IMR-90 (cell line): ENCODE data around the gene HOTAIR. TPM values are rescaled to one million over a fixed set of nuclear protein-coding genes. Genes with fewer than 3 reads are reported as not detected.

ENCODE experiments used
- ATAC-seq: fragments of 200-7000 bp; cut with Tn5 transposase; 2 replicates; pipeline ENCODE4 v1.9.1; 2020; ENCODE audit warnings: low read depth, mild to moderate bottlenecking, moderate library complexity
- BruUV-seq: library from RNA; stranded (reverse); fragments of 400-500 nt; replicated peaks from 2 replicates; lab custom pipeline; 2021; lab: Mats Ljungman, UMichigan
- CTCF ChIA-PET: fragments of 300-600 bp; formaldehyde crosslinking; extraction: SDS; loops from one replicate; lab custom pipeline; 2021; ENCODE audit warnings: antibody characterized with exemption; lab: Yijun Ruan, JAX
- POLR2A ChIA-PET: fragments of 300-600 bp; sonication (Branson Sonifier 250); formaldehyde crosslinking; loops from one replicate; lab custom pipeline; 2022; ENCODE audit warnings: antibody characterized with exemption; ENCODE audit not compliant: unreplicated experiment; lab: Charles Lee
- DNase-seq: peaks from one replicate; pipeline ENCODE4 v3.0.0; 2013
- H2AFZ ChIP-seq: replicated peaks from 2 replicates; pipeline ENCODE3; 2013; ENCODE audit warnings: low read length, mild to moderate bottlenecking; ENCODE audit not compliant: poor library complexity
- H2AK5ac ChIP-seq: 2 replicates; pipeline ENCODE4 v1.6.1; 2013; ENCODE audit warnings: low read depth, low read length, inconsistent platforms
- H2AK9ac ChIP-seq: replicated peaks from 2 replicates; pipeline ENCODE3; 2013; ENCODE audit warnings: mild to moderate bottlenecking, low read depth, low read length, moderate library complexity; ENCODE audit not compliant: poor library complexity
- H2BK120ac ChIP-seq: 2 replicates; pipeline ENCODE4 v1.6.1; 2013; ENCODE audit warnings: low read depth, low read length, inconsistent platforms
- H2BK15ac ChIP-seq: 3 replicates; pipeline ENCODE4 v1.6.1; 2013; ENCODE audit warnings: low read depth, low read length, inconsistent platforms
- H2BK20ac ChIP-seq: 2 replicates; pipeline ENCODE4 v1.6.1; 2013; ENCODE audit warnings: low read depth, mild to moderate bottlenecking, inconsistent platforms, low read length, moderate library complexity
- H2BK5ac ChIP-seq: 2 replicates; pipeline ENCODE4 v1.6.1; 2013; ENCODE audit warnings: mild to moderate bottlenecking, low read depth, low read length, inconsistent platforms; ENCODE audit not compliant: poor library complexity, severe bottlenecking
- H3K14ac ChIP-seq: replicated peaks from 2 replicates; pipeline ENCODE4 v1.6.1; 2013; ENCODE audit warnings: low read depth, low read length, inconsistent platforms
- H3K18ac ChIP-seq: 2 replicates; pipeline ENCODE4 v1.6.1; 2013; ENCODE audit warnings: low read depth, low read length, control low read depth
- H3K23ac ChIP-seq: 2 replicates; pipeline ENCODE4 v1.6.1; 2013; ENCODE audit warnings: low read depth, low read length, inconsistent platforms
- H3K27ac ChIP-seq: 2 replicates; pipeline ENCODE4 v1.5.1; 2013; ENCODE audit warnings: mild to moderate bottlenecking, control low read depth, low read length; ENCODE audit not compliant: insufficient read depth
- H3K27me3 ChIP-seq: 2 replicates; pipeline ENCODE4 v1.6.1; 2013; ENCODE audit warnings: low read length; ENCODE audit not compliant: control insufficient read depth, insufficient read depth
- H3K36me3 ChIP-seq: 2 replicates; pipeline ENCODE4 v1.6.1; 2013; ENCODE audit warnings: low read length, mixed read lengths; ENCODE audit not compliant: control insufficient read depth, insufficient read depth
- H3K4ac ChIP-seq: 2 replicates; pipeline ENCODE4 v1.6.1; 2013; ENCODE audit warnings: low read depth, low read length, inconsistent platforms
- H3K4me1 ChIP-seq: 2 replicates; pipeline ENCODE4 v1.6.1; 2013; ENCODE audit warnings: low read length, mixed read lengths; ENCODE audit not compliant: control insufficient read depth, insufficient read depth
- H3K4me2 ChIP-seq: 2 replicates; pipeline ENCODE4 v1.6.1; 2013; ENCODE audit warnings: low read depth, mild to moderate bottlenecking, control low read depth, low read length, moderate library complexity
- H3K4me3 ChIP-seq: 2 replicates; pipeline ENCODE4 v1.5.1; 2013; ENCODE audit warnings: low read depth, mild to moderate bottlenecking, control low read depth, low read length, moderate library complexity; ENCODE audit not compliant: insufficient read depth
- H3K56ac ChIP-seq: 2 replicates; pipeline ENCODE4 v1.6.1; 2013; ENCODE audit warnings: low read length, inconsistent platforms; ENCODE audit not compliant: insufficient read depth; ENCODE audit errors: extremely low read depth
- H3K79me1 ChIP-seq, 2 experiments: 2 replicates each; pipeline ENCODE4 v1.6.1; 2013; ENCODE audit warnings: low read length in 2 of 2, inconsistent platforms in 1 of 2, low read depth in 1 of 2
- H3K9ac ChIP-seq: 2 replicates; pipeline ENCODE4 v1.6.1; 2013; ENCODE audit warnings: low read depth, low read length, control low read depth
- H3K9me1 ChIP-seq: 2 replicates; pipeline ENCODE4 v1.6.1; 2013; ENCODE audit warnings: low read length, inconsistent platforms; ENCODE audit not compliant: insufficient read depth
- H3K9me3 ChIP-seq: 2 replicates; pipeline ENCODE4 v1.6.1; 2013; ENCODE audit warnings: low read length; ENCODE audit not compliant: control insufficient read depth, insufficient read depth
- H4K20me1 ChIP-seq: 2 replicates; pipeline ENCODE4 v1.6.1; 2013; ENCODE audit warnings: low read length, inconsistent platforms; ENCODE audit not compliant: insufficient read depth
- H4K5ac ChIP-seq: 2 replicates; pipeline ENCODE4 v1.6.1; 2013; ENCODE audit warnings: mild to moderate bottlenecking, low read depth, low read length, control low read depth
- H4K8ac ChIP-seq, 2 experiments: 2 replicates each; pipeline ENCODE4 v1.6.1; 2013; ENCODE audit warnings: low read depth in 2 of 2, low read length in 2 of 2, control low read depth in 1 of 2, inconsistent platforms in 1 of 2
- H4K91ac ChIP-seq: 2 replicates; pipeline ENCODE4 v1.6.1; 2013; ENCODE audit warnings: low read depth, low read length, inconsistent platforms; ENCODE audit not compliant: insufficient read depth
- MAZ ChIP-seq: IDR thresholded peaks from 2 replicates; pipeline ENCODE4 v1.6.1; 2012; ENCODE audit warnings: low read depth, mild to moderate bottlenecking, low read length, improper control_type of control experiment, moderate library complexity, borderline replicate concordance
- RAD21 ChIP-seq: IDR thresholded peaks from 2 replicates; pipeline ENCODE4 v1.6.1; 2012; ENCODE audit warnings: low read length, improper control_type of control experiment
- SMC3 ChIP-seq: fragments of 150-350 bp; IDR thresholded peaks from 2 replicates; pipeline ENCODE4 v1.6.1; 2016; ENCODE audit warnings: low read depth, mild to moderate bottlenecking, antibody characterized with exemption, low read length, moderate library complexity
- WGBS, 2 experiments: methylation state at CpG; one replicate each; pipeline versions ENCODE4 v1.1.5 to v1.1.7; 2013; ENCODE audit warnings: missing lambda C conversion rate in 2 of 2; ENCODE audit not compliant: insufficient read length in 1 of 2; ENCODE audit errors: extremely low coverage in 2 of 2; 5-methylcytosine and 5-hydroxymethylcytosine counted together
- dilution Hi-C: fragments of 300-500 bp; cut with HindIII; formaldehyde crosslinking; loops from one replicate; pipeline ENCODE4 v1.14.3; 2018; ENCODE audit warnings: low sequenced_read_pairs; ENCODE audit not compliant: unreplicated experiment
- in situ Hi-C: fragments of 300-500 bp; cut with MboI; formaldehyde crosslinking; loops from 3 replicates; pipeline ENCODE4 v1.14.3; 2019; ENCODE audit warnings: low sequenced_read_pairs, inconsistent platforms, mixed read lengths
- intact Hi-C: fragments of 100-400 bp; cut with micrococcal nuclease; formaldehyde crosslinking; loops from 2 replicates; pipeline ENCODE4 v1.10.0; 2022
- polyA plus RNA-seq, 3 experiments: library from polyadenylated mRNA; depleted of rRNA; stranded (reverse); fragments of >200 nt; gene quantifications; 2 replicates each; pipeline ENCODE4 v1.2.3, GENCODE V29; 2012; ENCODE audit warnings: low replicate concordance in 1 of 3
- total RNA-seq: library from RNA; depleted of rRNA; stranded (reverse); fragments of >200 nt; gene quantifications from 2 replicates; pipeline ENCODE4 v1.2.3, GENCODE V29; 2012
- TF ChIP-seq, protein P1 (sequence below): fragments of 150-350 bp; IDR thresholded peaks from 2 replicates; pipeline ENCODE4 v1.6.1; 2016; ENCODE audit warnings: low read depth, mild to moderate bottlenecking, low read length, moderate library complexity, borderline replicate concordance

HOTAIR gene
- total and polyA plus RNA-seq, 2 of the 4 experiments (the other 2 are of a cell fraction) = not detected

DNA sequence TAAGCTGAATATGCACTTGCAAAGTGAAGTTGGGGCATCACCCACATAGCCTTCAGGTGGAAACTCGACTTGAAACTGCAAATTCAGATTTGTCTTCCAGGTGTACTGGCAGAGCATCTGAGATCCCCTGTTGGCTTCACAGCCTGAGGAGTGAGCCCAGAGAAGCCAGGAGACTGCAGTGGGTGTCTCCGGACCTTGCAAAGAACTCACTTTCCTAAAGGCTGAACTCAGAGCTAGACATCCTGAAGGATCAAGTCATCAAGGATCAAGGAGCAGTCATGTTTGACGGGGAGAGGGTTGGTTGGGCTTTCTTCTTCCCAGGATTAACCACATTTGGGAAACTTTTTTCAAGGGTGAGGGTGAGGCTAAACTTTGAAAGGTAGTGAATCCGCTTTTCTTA, 45.2 kb downstream of the HOTAIR start:
- ATAC-seq = no peak
- H2AFZ ChIP-seq = no peak overlapping the region
- H2BK120ac ChIP-seq = no peak overlapping the region
- H4K5ac ChIP-seq = no peak overlapping the region
- peaks cover 6% of the 10 kb centered on the region; the same call in 1 of the 2 replicates for H3K9me3 ChIP-seq
- dilution Hi-C loops (no loop called here), in situ Hi-C loops (no loop called here), intact Hi-C loops (no loop called here)
- no peak overlapping the region for H3K18ac ChIP-seq
- H2BK15ac ChIP-seq = no peak overlapping the region
- no peak overlapping the region for H3K9ac ChIP-seq
- H3K56ac ChIP-seq = no peak overlapping the region
- TF ChIP-seq RAD21 (no peak), SMC3 (no peak), MAZ (no peak)
- TF ChIP-seq, protein P1, sequence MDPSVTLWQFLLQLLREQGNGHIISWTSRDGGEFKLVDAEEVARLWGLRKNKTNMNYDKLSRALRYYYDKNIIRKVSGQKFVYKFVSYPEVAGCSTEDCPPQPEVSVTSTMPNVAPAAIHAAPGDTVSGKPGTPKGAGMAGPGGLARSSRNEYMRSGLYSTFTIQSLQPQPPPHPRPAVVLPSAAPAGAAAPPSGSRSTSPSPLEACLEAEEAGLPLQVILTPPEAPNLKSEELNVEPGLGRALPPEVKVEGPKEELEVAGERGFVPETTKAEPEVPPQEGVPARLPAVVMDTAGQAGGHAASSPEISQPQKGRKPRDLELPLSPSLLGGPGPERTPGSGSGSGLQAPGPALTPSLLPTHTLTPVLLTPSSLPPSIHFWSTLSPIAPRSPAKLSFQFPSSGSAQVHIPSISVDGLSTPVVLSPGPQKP = no peak
- H4K20me1 ChIP-seq = no peaks in the 10 kb centered on the region
- no peak overlapping the region for H2AK5ac ChIP-seq
- no peak overlapping the region for H3K27ac ChIP-seq
- no peak overlapping the region for H4K8ac ChIP-seq
- H3K4me3 ChIP-seq = no peak overlapping the region
- no peak overlapping the region for H4K91ac ChIP-seq
- H3K23ac ChIP-seq = no peak overlapping the region
- DNase-seq = no peak
- no peak overlapping the region for H2AK9ac ChIP-seq
- no peaks in the 10 kb centered on the region for H3K79me1 ChIP-seq
- H2BK20ac ChIP-seq = no peak overlapping the region
- no peak overlapping the region for H3K4me2 ChIP-seq
- 0% methylated on average over 1 of the region's 4 CpGs; no CpG with 5 or more reads in 1 of the 2 experiments for WGBS, 2 experiments
- CTCF ChIA-PET = no interaction called here
- POLR2A ChIA-PET = no interaction called here
- no peaks in the 10 kb centered on the region for H3K4me1 ChIP-seq
- H3K36me3 ChIP-seq = no peaks in the 10 kb centered on the region
- no peak overlapping the region for H3K4ac ChIP-seq
- H2BK5ac ChIP-seq = no peak overlapping the region
- peaks cover 85% of the 10 kb centered on the region for H3K27me3 ChIP-seq
- no peaks in the 10 kb centered on the region for H3K9me1 ChIP-seq
- no TSS peak for BruUV-seq
- no peak overlapping the region for H3K14ac ChIP-seq
